ENCODE results near the gene SERPINB1. TPM values are rescaled to one million over a fixed set of nuclear protein-coding genes. Genes with fewer than 3 reads are reported as not detected.

SERPINB1 gene
- total and polyA plus RNA-seq, 11 donors: 15.4 to 55.6 (median 22.2) TPM

DNA sequence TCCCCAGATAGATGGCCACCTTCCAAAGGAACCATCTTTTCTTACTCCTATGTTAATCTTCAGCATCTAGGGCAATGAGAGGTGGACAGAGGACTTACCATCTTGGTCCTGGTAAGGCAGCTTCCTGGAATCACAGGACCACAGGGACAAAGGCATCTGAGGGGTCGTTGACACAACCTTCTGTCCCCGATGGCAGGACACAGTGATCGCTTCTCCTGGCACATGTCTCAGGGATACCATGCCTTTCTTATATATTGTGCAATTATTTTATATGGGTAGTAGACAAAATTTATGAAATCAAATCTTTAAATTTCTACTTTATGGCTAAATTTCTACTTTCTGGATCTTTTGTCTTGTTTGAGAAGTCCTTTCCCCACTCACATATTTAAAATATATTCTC, 20.1 kb downstream of the SERPINB1 start:
- no peak for ATAC-seq
- no peak overlapping the region for H3K4me3 ChIP-seq
- H3K36me3 ChIP-seq: no peaks in the 10 kb centered on the region
- 92 to 99% (median 97%) methylated on average over 3 of the region's 3 CpGs for WGBS, 4 donors
- H3K27ac ChIP-seq: no peak overlapping the region
- H3K4me1 ChIP-seq: peaks cover 5 to 39% (median 28%) of the 10 kb centered on the region in 12 donors
- TF ChIP-seq POLR2A (IDR thresholded peaks at IDR 0.05) (no peak), CTCF (IDR thresholded peaks at IDR 0.05) (no peak)
- intact Hi-C loops (cut with DNase I): no loop called here
- no peaks in the 10 kb centered on the region for H3K27me3 ChIP-seq
- peaks cover 0 to 4% (median 0%) of the 10 kb centered on the region in 12 donors for H3K9me3 ChIP-seq
- DNase-seq: no peak

GRCh38 chr6:2820415-2820814, 21.2 kb downstream of the SERPINB1 start:
- H3K4me3 ChIP-seq: no peak overlapping the region
- ATAC-seq: no peak
- H3K4me1 ChIP-seq: peaks cover 5 to 39% (median 28%) of the 10 kb centered on the region in 12 donors
- DNase-seq: no peak
- H3K9me3 ChIP-seq: peaks cover 0 to 15% (median 3%) of the 10 kb centered on the region in 12 donors
- H3K36me3 ChIP-seq: no peaks in the 10 kb centered on the region
- no peaks in the 10 kb centered on the region for H3K27me3 ChIP-seq
- 68 to 78% (median 70%) methylated on average over 2 of the region's 2 CpGs for WGBS, 4 donors
- intact Hi-C loops (cut with DNase I): no loop called here
- TF ChIP-seq CTCF (IDR thresholded peaks at IDR 0.05) (no peak), POLR2A (IDR thresholded peaks at IDR 0.05) (no peak)
- no peak overlapping the region for H3K27ac ChIP-seq

- ATAC-seq: no peak
- Histone ChIP-seq H3K27me3 (no peaks in the 10 kb centered on the region), H3K4me1 (peaks cover 5 to 39% (median 28%) of the 10 kb centered on the region in 12 donors), H3K27ac (no peak overlapping the region), H3K9me3 (peaks cover 0 to 18% (median 3%) of the 10 kb centered on the region in 12 donors), H3K4me3 (no peak overlapping the region), H3K36me3 (no peaks in the 10 kb centered on the region)
- TF ChIP-seq POLR2A (IDR thresholded peaks at IDR 0.05): no peak
- TF ChIP-seq CTCF (IDR thresholded peaks at IDR 0.05): no peak
- 39 to 52% (median 47%) methylated on average over 7 of the region's 7 CpGs for WGBS, 4 donors
- intact Hi-C loops (cut with DNase I): loop anchor here in 1 of 10 donors (1.0 kb wide), 1 partner anchor 11 kb away; no protein-coding TSS in a partner anchor
- no peak for DNase-seq
These were observed 21.7 kb downstream of the SERPINB1 start for GRCh38 chr6:2819978-2820377.

- H3K9me3 ChIP-seq: peaks cover 0 to 19% (median 3%) of the 10 kb centered on the region in 12 donors
- peak overlapping the region in 1 of 12 donors; percentile 29 for H3K4me3 ChIP-seq
- WGBS, 4 donors: 65 to 81% (median 71%) methylated on average over 5 of the region's 5 CpGs
- peak overlapping the region in 7 of 12 donors; percentile 33 to 68 (median 59) for H3K27ac ChIP-seq
- TF ChIP-seq POLR2A (IDR thresholded peaks at IDR 0.05): no peak
- TF ChIP-seq CTCF (IDR thresholded peaks at IDR 0.05): no peak
- no peaks in the 10 kb centered on the region for H3K36me3 ChIP-seq
- peaks cover 5 to 39% (median 28%) of the 10 kb centered on the region in 12 donors for H3K4me1 ChIP-seq
- intact Hi-C loops (cut with DNase I): loop anchor here in 1 of 10 donors (1.0 kb wide), 1 partner anchor 12 kb away; no protein-coding TSS in a partner anchor
- DNase-seq: no peak
- ATAC-seq: peak; percentile 25 to 50 (median 43)
- no peaks in the 10 kb centered on the region for H3K27me3 ChIP-seq
These were observed 22.5 kb downstream of the SERPINB1 start for GRCh38 chr6:2819115-2819514.
